ENCODE measurements around the gene DYRK1B.

GRCh38 chr19:39825093-39825463 lies 8.9 kb downstream of the DYRK1B start:
- TF ChIP-seq CTCF (IDR thresholded peaks at IDR 0.05) (no peak), POLR2AphosphoS5 (IDR thresholded peaks at IDR 0.05) (no peak)
